ENCODE results near the gene PRORP.
"Not testable (repeated sequence)": the region's sequence is repeated elsewhere in the genome, so short reads cannot be mapped to it uniquely, and the experiment has no call there.

The PRORP gene

DNA sequence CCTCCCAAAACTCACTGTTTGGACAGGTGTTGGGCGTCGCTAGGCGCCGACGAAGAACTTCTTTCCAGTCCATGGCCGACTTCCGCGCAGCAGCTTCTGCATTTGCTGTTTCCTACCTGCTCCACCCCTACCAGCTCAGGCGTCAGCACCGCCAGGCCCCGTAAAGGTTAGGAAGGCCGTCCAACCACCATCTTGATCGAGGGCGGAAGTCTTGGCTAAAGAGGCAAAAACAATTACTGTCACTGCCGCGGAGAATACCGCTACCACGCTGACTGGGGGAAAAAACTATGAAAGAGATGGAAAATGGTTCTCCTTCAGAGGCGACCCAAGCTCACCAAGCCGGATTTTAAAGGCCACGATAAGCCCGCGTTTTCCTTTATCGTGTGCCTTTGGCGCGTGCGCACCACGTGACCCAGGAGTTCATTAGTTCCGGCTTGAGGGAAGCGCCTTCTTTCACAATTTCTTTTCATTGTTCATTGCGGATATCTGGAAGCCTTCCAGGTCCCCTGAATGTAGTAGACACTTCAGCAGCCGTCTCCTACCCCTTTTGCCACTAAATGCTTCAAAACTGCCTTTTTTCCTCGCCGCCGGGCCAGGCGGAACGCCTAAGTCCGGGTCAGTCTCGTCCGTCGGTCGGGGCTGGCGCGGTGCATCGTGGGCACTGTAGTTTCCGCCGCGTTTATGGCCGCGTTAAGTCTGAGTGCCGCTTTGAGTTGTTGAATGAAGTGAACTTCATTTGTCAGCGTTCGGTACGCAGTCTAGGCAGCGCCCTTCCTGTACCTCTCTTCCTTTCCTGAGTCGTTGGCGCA, at the start of gene PRORP, which contains the start of gene PPP2R3C:
Gene PRORP, plus strand, starts transcription at position 666 of the 809 bp plus-strand sequence. CDS start 694 bp downstream, outside the sequence.
Gene PPP2R3C, minus strand, starts transcription at position 104 of the 809 bp plus-strand sequence. Its CDS starts 31 bp downstream, at position 73.
- peak; percentile 95 for DNase-seq

DNA sequence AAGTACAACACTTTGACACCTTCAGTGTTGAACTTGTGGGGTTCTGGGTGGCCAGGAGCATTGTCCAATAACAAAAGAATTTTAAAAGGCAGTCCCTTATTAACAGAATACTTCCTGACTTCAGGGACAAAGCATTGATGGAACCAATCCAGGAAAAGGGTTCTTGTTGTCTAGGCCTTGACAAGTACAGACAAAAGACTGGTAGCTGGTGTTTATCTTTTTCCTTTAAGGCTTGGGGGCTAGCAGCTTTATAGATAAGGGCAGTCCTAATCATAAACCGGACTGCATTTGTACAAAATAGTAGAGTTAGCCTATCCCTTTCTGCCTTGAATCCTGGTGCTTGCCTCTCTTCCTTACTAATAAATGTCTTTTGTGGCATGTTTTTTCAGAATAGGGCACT, 48.9 kb upstream of the PRORP start:
- no peak for DNase-seq

DNA sequence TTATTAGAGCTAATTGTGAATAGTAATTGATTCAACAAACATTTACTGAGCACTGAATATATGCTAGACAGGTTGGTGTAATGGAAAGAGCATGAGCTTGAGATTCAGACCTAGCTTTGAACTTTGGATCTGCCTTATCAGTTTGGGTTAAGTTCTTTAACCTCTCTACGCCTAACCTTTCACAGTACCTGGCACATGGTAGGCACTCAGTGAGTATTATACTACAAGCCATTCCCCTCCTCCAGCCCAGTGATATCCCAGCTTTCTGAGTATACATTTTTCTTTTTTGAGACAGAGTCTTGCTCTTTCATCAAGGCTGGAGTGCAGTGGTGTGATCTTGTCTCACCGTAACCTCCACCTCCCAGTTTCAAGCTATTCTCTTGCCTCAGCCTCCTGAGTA, 44.3 kb upstream of the PRORP start:
- no peak for DNase-seq

DNA sequence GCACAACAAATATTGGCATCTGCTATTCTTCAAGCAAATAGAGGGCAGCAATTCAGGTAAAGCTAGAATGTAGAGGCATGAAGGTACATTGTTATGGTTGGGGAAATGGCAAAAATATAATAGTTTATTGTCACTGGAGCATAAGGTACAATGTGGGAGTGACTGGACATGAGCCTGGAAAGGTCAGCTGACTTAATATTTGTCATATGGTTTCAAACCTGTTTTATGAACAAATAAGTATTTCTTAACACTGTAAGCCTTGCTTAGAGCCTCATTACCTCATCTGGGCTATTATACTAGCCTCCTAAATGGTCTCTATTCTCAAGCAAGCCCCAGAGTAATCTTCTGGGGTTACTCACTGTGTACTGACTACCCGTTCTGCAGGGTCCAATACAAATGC, 42.6 kb upstream of the PRORP start:
- DNase-seq: no peak

DNA sequence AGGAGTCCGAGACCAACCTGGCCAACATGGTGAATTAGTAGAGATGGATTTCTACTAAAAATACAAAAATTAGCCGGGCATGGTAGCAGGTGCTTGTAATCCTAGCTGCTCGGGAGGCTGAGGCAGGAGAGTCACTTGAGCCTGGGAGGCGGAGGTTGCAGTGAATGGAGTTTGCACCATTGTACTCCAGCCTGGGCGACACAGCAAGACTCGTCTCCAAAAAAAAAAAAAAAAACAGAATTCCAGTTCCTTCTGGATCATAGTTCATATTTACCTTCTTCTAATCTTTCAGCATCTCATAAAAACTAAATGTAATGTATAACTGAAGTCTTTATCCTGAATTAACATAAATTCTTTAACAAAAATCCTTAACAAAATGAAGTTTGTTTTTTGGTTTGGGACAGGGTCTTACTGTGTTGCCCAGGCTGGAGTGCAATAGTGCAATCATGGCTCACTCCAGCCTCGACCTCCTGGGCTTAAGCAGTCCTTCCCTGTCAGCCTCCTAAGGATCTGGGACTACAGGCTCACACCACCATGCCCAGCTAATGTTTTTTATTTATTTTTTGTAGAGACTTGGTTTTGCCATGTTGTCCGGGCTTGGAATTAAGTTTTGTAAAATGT, 38.7 kb upstream of the PRORP start:
- no peak for DNase-seq

DNA sequence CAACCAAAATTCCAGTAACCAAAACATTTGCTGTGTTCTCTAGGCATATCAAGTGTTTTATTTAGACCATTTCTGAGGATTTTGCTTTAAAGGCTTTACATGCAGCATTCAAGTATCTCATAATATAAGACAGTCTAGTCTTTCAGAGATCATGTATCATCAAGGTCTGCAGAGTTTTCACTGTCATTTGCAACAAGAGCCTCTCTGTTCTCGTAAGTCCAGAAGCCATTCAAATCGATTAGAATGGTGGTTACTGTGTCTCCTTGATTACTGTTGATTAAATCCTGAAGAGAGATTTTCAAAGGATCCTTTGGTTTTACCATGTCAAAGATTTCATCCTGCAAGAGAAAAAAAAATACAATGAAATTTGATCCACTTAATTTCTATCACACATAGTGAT, 36.9 kb upstream of the PRORP start:
- DNase-seq: no peak

DNA sequence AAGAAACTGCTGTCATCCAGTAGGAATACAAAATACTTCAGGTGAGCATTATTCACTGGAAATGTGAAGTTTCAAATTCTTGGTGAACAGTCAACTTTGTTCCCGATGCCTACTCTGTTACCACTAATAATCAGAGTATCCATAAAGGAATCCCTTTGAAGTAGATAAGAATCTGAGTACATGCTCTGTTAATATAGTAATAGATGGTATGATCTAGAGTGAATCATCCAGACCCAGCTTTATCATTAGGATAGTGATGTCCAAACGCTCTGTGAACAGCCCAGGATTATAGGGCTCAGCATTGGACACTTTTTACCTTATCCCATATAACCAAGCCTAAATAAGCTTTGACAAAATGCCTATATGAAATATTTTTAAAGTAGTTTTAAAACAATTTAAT, 33.8 kb upstream of the PRORP start:
- DNase-seq: no peak

DNA sequence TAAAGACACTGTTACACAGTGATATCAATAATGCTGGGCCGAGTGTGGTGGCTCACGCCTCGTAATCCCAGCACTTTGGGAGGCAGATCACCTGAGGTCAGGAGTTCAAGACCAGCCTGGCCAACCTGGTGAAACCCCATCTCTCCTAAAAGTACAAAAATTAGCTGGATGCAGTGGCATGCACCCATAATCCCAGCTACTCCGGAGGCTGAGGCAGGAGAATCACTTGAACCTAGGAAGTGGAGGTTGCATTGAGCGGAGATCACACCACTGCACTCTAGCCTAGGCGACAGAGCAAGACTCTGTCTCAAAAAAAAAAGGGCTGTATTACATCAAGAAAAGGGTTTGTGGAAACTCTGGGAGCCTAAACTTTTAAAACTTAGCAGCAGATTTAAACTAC, 27.7 kb upstream of the PRORP start:
- not testable (repeated sequence) for DNase-seq

DNA sequence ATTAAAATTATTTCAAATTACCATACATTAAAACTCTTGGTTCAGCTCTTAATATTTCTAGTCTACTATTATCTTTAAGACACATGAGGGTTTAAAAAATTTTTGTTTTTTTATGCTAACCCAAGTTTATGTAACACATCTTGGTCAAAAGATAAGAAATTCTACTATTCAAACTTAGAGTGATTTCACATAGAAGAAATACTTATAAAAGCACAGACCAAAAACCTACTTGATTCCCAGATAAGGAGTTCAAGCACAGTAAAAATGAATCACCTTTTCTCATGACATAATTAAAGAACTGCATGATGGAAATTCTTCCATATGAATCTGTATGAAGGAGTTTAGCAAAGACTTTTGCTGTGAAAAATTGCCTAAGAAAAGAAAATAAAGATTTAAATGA, 14.5 kb upstream of the PRORP start:
- no peak for DNase-seq

DNA sequence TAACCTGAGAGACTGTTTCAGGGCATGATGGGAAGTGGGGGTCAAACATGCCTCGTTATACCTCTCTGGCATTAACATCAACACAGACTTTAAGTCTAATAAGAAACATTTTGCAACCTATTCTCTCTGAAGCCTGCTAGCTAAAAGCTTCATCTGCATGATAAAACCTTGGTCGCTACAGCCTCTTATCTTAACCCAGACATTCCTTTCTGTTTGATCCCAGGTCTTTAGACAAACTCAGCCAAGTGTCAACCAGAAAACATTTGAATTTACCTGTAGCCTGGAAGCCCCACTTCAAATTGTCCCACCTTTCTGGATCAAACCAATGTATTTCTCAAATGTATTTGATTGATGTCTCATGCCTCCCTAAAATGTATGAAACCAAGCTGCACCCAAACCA, 9.7 kb upstream of the PRORP start:
- DNase-seq: no peak

DNA sequence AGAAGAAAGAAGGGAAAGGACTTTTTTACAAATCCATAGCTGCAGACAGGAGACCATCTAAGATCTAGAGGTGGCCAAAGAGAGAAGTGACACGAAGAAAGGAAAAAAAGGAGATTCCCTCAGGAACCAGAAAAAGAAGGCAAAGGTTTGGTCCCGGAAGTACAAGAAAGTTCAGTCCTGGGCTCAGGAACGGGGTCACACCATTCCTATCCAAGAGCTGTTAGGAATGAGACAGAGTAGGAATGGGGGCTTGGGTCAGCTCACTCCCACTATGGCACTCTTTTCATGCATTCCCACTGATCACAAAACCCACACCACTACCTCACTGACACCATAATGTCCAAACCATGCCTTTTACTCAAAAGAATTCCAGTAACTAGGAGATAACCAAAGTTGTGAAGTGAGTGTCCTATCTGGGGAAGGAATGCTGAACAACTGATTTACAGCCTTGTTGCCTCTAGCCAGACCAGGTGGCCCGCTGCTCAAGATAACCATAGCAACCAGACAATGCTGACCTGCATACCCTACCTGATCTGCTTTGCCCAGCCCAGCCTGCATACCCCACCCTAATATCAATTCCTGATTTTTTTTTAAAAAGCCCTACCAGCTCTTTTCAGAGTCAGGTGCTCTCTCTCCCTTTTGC, 8.9 kb upstream of the PRORP start:
- no peak for DNase-seq

DNA sequence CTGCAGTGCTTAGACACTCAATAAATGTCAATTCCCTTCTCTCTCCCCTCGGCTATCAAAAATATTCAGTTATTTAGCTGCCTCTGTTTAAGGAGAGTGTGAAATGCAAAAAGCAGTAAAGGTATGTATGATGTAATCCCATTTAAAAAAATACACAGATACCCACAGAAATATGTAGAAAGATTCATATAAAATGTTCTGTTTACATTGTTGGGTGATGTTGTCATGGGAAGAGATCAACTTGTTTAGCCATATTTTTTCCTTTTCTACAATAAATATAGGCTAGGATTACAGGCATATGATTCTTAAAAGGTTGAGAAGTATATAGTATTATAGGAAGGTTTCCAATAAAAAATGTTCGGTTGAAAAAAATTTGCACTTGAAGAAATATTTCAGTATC, 8.3 kb upstream of the PRORP start:
- DNase-seq: no peak

DNA sequence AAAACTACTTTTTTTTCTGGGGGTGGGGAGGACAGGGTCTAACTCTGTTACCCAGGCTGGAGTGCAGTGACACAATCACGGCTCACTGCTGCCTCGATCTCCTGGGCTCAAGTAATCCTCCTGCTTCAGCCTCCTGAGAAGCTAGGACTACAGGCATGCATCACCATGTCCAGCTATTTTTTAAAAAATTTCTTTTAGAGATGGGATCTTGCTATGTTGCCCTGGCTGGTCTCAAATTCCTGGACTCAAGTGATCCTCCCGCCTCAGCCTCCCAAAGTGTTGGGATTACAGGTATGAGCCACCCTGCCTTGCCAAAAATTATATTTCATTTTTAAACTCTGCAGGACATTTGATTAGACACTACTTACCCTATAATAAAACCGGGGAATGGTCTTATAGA, 6.1 kb upstream of the PRORP start:
- DNase-seq: no peak

DNA sequence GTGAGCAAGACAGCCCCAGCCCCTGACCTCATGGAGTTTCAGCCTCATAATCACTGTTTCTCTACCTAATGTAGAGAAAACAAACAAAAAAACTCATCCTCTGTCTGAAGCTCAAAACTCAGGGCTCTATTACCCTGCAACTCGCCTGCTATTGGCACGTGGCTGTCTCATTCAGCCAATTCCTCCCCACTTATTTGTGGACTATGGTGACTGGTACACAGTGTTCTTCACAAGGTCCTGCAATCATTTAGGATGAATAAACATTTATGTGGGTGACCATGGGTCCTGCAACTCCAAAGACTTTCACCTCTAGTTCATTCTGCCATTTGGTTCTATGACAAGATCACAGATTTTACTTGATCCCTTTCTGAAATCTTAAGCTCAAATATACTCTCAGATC, 5.2 kb upstream of the PRORP start:
- no peak for DNase-seq

DNA sequence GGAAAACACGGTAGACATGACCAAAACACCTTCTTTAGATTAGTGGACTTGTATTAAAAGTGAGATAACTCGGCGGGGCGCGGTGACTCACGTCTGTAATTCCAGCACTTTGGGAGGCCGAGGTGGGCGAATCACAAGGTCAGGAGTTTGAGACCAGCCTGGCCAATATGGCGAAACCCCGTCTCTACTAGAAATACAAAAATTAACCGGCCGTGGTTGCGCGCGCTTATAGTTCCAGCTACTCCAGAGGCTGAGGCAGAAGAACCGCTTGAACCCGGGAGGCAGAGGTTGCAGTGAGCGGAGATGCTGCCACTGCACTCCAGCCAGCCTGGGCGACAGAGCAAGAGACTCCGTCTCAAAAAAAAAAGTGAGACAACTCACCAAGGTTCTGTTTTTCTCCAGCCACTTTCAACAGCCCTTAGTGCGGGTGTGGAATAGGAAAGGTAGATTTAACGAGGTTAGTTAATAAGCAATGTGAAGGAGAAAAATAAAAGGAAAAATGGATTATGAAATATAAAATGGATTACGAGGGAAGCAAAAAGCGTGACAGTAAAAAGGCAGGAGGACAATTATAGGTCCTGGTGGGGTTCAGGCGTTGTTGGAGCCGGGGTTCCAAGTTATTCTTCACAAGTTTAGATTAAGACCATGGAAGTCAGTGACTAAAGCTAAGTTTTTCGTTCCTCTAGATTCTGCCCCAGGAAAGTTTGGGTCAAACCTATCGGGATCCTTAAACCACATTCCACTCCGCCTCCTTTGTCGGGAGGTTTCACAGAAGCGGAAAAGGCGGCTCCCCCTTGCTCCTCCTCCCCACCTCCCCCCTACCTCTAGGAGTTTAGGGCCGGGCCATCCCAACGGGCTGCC, 1.1 kb upstream of the PRORP start:
- DNase-seq: peak; percentile 48

DNA sequence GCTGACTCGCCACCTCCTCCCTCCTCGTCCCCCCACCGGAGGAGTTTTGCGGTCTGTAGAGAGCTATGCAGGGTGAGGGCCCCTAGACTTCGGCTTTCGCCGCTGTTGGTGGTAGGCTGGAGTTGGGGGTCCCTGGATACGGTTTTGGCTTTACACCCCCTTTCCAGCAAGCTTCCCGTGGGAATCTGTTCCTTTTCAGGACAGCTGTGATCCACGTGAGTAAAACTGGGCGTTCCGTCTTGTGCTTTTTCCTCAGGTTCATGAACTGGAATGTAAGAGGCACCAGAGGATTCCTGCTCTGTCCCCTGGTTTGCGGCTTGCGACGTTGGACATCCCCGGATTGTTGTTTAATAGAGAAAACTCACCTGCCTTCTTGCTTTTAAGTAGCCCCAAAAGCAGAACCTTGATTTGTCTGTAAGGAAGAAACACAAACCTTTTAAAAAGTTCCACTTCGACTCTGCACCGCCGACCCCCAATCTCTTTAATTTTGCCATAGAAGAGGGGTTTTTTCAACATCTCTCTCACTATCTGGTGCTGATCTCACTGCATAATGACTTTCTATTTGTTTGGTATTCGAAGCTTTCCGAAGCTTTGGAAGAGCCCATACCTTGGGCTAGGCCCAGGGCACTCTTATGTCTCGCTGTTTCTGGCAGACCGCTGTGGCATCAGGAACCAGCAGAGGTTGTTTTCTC, 490 bp downstream of the PRORP start:
- peak; percentile 67 for DNase-seq

DNA sequence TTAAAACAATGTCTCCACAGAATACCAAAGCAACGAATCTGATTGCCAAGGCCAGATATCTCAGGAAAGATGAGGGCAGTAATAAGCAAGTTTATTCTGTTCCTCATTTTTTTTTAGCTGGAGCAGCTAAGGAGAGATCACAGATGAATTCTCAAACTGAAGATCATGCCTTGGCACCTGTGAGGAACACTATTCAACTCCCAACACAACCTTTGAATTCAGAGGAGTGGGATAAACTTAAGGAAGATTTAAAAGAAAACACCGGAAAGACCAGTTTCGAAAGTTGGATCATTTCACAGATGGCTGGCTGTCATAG, 994 bp downstream of the PRORP start:
- DNase-seq: no peak

DNA sequence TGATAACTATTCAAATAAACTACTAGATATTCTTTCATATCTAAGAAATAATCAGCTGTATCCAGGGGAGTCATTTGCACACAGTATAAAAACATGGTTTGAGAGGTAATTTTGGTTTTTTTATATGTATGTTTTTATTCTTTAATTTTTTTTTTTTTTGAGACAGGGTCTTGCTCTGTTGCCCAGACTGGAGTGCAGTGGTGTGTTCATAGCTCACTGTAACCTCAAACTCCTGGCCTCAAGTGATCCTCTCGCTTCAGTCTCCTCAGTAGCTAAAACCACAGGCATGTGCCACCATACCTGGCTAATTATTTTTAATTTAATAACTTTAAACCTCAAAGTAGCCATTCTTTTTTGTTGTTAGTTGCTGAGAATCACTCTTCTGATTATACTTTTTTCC, 1.8 kb downstream of the PRORP start:
- no peak for DNase-seq

DNA sequence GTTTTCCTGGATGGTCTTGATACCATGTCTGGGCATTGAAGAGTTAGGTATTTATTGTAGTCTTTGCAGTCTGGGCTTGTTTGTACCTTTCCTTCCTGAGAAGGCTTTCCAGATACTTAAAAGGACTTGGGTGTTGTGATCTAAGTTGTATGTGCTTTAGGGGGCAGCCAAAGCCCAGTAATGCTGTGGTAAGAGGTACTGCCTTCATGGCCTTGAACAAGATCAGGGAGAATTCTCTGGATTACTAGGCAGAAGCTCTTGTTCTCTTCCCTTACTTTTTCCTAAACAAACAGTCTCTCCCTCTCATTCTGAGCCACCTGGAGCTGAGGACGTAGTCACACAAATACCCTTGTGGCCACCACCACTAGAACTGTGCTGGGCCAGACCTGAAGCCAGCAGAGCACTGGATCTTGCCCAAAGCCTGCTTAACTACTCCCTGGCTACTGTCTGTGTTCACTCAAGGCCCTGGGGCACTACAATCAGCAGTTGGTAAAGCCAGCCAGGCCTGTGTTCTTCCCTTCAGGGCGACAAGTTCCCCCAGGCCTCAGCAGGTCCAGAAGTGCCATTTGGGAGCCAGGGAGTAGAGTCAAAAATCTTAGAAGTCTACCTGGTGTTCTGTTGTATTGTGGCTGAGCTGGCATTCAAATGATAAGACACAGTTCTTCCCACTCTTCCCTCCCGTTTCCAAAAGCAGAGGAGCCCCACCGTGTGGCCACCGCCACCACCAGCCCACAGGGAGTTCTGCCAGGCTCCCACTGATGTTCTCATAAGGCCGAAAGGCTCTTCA, 11.4 kb downstream of the PRORP start:
- no peak for DNase-seq

DNA sequence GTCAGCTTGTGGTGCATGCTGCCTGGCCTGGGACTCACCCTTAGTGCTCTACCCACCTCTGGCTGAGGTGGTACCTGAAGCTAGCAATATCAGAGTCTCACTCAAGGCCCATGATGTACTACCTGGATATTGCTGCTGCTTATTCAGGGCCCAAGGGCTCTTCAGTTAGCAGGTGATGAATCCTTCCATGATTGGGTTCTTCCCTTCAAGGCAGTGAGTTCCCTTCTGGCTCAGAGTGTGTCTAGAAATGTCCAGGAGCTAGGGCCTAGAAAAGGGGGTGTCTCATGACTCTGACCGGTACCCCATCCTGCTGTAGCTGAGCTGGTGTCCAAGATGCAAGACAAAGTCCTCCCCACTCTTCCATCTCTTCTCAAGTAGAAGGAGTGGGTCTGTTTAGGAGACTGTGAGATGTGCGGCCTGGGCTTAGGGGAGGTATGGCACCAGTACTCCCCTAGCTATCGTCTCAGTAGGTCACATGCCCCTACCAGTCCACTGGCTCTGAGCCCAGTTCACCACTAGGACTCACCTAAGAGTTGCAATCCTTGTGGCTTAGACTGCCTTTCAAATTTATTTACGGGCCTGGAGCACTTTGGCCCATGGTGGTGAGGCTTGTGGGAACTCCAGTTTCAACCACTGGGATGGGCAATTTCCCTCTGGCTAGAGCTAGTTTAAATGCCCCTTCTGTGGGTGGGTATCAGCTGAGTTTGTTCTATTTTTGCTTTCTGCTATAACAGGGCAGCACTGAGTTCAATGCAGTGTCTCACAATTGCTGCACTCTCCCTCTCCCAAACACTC, 12.2 kb downstream of the PRORP start:
- no peak for DNase-seq

DNA sequence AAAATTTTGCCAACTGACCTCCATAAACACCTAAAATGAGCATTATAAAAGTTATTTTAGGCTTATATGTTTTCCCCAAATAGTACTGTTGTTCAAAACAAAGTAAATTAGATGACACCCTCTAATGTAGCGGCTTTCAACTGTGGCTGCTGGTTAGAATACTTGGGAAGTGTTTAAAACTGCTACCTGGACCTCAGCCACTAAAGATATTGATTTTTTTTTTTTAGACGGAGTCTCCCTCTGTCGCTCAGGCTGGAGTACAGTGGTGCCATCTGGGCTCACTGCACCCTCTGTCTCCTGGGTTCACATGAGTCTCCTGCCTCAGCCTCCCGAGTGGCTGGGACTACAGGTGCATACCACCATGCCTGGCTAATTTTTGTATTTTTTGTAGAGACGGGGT, 16.2 kb downstream of the PRORP start:
- no peak for DNase-seq

Data from DMS53 (cell line).